ENCODE measurements around the gene MIEF1. TPM values are rescaled to one million over a fixed set of nuclear protein-coding genes. Genes with fewer than 3 reads are reported as not detected.
"Not testable (repeated sequence)": the region's sequence is repeated elsewhere in the genome, so short reads cannot be mapped to it uniquely, and the experiment has no call there.

MIEF1 gene
- total RNA-seq, 1 donor from 2014 or later = 41.9 TPM

DNA sequence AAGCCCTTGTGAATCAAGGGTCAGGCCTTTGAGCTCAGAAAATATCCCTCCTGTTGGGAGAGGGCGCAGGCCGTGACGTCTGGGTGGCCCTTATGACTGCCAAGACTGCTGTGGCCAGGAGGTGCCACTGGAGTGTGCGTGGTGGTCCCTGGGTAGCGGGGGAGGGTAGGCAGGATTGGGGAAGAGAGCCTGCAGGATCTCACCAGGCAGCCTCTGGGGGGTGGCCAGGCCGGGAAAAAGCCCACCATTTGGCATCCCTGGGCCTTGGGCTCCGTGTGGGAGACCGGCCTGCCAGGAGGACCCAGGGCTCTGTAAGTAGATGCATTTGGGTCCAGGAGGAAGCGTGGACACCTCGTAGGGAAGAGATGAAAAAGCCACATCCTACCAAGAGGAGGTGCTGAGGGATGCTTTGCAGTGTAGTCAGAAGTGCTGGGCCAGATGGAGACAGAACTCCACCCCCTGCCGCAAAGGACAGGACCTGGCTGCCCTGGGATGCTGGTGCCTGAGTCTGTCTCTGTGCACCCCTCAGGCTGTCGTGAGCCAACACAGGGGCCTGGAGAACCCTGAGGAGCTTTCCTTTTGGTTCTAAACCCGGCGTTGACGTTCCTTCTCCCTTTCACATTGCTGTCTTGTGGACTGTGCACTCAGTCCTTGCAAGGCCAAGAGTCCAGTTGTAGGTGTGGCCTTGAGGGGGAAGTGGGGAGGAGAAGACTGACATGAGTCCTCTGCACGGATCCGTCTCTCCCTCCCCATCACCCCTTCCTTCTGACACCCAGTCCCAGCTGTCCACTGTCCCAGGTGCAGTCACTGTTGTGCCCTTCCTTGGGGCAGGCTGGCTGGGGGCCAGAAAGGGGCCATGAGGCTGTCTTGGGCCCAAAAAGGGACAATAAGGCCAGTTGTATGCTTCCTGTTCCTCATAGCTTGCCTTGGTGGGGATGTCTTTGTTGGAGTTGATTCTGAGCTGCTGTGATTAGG lies 12.7 kb upstream of the MIEF1 start:
- intact Hi-C loops (cut with micrococcal nuclease) = loop anchor here (1.0 to 2.0 kb wide), 2 partner anchors 43 to 555 kb away; partner anchors contain the start of gene RPS19BP1

DNA sequence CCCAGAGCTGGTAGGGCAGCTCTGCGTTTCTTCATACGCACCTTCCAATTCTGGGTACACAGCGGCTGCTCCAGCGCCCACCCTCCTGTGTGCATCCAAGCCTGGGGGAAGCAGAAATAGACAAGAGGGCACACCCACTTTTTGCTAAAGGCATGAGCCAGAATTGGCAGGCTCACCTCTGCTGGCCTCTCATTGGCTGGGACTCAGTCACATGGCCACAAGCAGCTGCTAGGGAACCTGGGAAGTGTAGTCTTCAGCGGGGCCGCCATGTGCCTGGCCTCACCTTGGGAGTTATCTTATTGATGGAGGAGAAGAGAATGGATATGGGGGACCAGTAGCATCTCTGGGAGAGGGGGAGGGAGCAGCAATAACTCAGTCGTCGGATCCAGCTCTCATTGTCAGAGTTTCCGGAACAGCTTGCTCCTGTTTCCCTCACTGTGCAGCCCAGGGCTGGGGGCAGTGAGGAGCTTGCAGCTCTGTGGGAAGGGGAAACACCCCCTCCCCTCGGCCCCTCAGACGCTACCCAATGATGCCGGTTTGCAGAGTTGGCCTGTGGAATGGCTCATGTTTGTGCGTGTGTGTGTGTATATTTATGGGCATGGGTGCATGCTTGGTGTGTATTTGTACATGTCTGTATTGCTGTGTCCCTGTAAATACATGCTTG lies 11.8 kb upstream of the MIEF1 start:
- intact Hi-C loops (cut with micrococcal nuclease) = loop anchor here (1.0 to 2.0 kb wide), 2 partner anchors 42 to 555 kb away; partner anchors contain the start of gene RPS19BP1

DNA sequence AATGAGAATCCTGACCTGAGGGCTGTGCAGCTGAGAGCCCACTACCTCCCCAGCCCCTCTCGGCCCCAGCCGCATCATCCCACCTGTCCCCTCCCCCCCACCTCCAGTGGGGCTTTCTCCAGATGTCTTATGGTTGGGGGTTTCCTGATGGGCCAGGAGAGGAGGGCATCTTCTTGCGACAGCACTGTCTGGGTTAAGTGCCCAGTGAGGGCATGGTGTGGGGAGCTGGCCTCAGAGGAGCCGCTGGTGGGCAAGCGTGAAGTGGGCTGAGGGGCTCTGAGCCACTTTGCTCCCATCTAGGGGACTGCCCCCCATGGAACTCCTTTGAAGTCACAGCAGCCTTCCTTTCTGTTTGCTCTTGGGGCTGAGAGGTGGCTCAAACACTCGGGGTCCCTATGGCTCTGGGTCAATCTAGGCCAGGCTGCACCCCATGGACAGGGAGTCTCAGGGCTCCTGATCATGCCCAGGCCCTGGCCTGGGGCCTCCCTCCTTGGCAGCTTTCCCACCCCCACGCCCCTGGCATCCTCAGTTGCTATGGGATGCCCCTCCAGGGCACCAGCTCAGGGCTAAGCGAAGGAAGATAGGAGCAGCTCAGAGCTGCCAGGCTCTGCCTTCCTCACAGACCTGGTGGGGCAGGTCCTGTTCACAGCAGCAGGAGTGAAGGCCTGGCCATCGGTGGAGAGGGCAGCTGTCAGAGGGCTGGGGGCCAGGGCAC lies 11.0 kb upstream of the MIEF1 start:
- intact Hi-C loops (cut with micrococcal nuclease) = loop anchor here (1.0 to 2.0 kb wide), 2 partner anchors 41 to 554 kb away; partner anchors contain the start of gene RPS19BP1

DNA sequence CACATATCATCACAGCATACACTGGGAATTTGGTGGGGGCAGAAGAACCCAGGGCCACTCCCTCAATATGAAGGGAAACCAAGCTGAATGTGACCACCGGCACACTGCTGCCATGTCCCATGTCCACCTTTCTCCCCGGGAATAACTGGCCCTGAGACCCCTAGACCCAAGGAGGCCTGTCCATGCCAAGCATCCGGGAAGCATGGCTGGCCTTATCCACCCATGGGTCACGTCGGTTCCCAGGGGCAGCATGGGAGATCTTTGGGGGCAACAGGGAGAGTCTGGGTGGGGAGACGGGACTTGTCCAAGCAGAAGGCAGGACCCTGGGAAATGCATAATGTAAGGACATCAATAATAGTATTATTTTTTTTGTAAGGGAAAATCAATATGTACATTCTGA lies 10.4 kb upstream of the MIEF1 start:
- intact Hi-C loops (cut with micrococcal nuclease) = loop anchor here (2.0 kb wide), 1 partner anchor 553 kb away; no protein-coding TSS in a partner anchor

DNA sequence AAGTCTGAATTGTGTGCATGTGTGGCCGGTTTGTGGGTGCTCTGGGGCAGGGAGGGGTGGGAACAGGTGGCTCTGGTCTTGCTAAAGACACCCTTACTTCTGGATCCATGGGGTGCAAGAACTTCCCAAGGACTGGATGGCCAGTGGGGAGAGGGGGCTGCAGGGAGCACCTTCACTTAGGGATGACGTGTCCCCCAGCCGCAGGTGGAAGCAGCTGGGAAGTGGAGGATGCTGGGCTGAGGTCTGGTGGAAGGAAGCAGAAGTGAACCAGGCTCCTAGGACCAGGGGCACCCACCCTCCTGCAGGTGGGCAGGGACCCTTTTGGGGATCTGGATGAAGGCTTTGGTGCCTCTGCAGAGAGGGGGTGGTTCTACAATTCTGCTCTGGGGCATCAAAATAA lies 9.9 kb upstream of the MIEF1 start:
- intact Hi-C loops (cut with micrococcal nuclease) = no loop called here

DNA sequence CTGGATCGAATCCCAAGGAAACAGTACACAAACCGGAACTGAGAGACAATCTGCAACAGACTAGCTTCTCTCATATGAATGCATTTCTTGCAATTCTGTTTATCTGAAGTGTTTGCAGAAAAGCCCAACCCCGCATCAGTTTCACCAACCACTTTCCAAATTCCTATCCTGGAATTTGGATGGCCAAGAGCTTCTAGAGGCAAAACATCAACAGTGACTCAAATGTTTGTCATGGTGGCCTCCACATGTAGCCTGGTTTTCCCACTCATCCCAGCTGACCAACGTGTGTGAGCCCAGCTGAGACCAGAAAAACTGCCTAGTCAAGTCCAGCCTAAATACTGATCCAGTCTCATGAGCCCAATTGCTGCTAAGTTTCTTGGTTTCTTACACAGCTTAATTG lies 8.3 kb upstream of the MIEF1 start:
- intact Hi-C loops (cut with micrococcal nuclease) = loop anchor here (1.0 kb wide), 3 partner anchors 21 to 531 kb away; no protein-coding TSS in a partner anchor

DNA sequence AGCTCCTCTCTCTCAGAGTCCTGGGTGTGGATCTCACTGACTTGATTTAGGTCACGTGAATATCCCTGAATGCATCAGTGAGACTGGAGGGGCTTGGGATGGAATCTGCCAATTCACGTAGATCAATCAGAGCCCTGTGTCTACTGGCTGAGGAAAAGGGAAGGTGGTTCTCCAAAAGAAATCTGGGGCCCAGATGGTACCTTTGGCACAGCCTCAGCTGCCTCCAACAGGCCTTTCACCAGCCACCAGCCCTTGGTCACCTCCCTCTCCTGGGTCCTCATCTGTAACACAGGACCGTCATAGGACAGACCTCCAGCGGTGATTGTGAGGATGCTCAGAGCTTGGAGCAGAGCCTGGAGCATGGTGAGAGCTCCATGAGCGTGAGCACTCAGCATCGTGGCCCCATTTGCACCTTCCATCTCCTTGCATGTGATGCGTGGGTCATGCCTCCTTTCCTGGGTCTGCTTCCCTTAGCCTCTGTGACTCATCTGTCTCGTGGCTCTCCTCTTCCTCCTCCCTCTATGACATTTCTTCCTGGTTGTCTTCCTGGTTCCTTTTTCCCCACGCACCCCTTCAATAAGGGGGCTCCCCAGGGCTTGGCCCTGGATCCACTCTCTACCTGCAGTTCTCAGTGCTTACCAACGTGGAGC lies 7.5 kb upstream of the MIEF1 start:
- intact Hi-C loops (cut with micrococcal nuclease) = loop anchor here (1.0 kb wide), 1 partner anchor 542 kb away; no protein-coding TSS in a partner anchor

DNA sequence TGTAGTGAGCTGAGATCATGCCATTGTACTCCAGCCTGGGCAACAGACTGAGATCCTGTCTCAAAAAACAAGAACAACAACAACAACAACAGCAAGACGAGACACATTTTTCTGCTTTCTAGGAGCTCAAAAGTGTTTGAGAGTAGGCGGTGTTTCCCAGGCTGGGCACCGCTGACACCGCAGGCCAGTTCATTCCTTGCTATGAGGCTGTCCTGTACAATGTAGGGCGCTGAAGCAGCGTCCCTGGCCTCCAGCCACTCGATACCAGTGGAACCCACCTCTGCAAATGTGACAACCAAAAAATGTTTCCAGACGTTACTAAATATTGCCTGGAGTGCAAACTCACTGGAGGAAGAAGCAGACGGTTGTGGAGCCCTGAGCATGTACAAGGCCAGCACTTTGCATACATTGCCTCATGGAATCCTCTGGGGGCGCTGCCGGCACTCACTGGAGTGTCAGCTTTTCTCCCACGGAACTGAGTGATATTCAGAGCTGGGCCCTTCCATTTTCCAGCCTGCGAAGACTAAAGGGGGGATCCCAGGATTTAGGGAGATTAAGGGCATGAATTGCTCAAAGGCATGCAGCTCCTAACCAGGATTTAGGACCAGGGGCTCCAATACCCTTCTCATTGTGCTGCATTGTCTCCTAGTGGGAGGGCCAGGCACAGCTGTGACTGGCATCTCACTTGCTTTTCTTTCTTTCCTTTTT lies 5.8 kb upstream of the MIEF1 start:
- intact Hi-C loops (cut with micrococcal nuclease) = loop anchor here (1.0 kb wide), 1 partner anchor 24 kb away; the partner anchor contains the start of gene ATF4

DNA sequence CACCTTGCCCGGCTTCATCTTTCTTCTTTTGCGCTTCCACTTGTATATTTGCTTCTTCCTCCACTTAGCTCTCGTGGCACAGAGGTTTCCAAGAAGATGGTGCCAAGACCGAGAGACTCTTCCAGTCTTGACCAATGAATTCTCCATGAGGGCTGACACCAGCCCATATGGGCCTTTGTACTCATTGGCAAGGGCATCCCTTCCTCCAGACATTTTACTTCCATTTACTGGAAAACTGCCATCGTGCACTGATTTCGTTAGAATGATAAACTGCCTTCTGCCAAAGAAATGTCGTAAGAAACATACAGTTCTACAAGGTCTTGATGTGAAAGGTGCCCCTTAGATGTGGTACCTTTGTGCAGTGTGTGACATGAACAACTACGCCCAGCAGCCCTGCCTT lies 4.7 kb upstream of the MIEF1 start:
- intact Hi-C loops (cut with micrococcal nuclease) = no loop called here

DNA sequence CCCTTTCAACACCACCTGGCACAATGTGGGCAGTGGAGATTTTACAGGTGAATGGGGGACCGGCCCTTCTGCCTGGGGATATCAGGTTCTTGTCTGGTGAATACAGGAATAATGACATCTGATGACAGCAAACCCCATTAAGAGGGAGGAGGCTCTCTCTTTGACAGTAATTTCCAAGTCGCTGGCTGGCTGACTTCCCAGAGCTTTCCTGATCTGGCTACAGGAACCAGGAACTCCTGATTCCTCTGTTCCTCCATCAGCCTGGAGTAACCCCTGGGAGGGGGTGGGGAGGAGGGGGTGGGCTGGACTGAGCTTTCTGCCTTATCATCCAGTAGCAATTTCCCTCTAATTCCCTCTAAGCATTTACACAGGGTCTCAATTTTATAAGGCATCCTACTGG lies 3.7 kb upstream of the MIEF1 start:
- intact Hi-C loops (cut with micrococcal nuclease) = no loop called here

DNA sequence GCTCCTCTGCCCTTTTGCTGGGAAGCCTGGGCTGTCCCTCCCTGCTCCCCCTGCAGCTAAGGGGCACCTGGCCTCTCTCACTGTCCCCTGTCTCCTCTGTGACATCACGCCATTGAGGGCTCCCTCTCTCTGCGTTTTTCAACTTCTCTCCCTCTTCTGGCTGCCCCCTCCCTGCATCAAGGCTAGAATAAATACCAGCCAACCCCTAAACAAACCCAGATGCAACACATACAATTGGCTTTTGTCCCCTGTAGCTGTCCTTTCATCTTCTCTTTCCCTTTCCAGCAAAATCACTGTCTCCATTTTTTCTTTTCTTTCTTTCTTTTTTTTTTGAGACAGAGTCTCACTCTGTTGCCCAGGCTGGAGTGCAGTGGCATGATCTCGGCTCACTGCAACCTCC lies 3.3 kb upstream of the MIEF1 start:
- intact Hi-C loops (cut with micrococcal nuclease) = no loop called here

DNA sequence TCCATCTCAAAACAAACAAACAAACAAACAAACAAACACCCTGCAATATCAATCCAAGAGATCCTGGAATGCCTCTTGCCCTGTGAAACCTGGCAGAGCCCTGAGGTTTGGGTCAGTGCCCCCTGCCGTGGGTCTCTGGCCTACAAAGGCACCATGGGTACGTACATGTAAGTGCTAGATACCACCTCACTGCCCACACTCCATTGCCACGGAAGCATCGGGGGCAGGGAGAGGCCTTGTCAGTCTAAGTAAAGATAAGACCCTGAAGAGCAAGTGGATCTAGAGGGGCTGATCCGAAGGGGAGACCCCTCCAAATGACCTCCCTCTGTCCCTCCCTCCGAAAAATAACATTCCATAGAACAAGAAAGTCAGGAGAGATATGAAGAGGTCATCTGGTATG lies 2.0 kb upstream of the MIEF1 start:
- intact Hi-C loops (cut with micrococcal nuclease) = loop anchor here (5.0 kb wide), 1 partner anchor 103 kb away; the partner anchor contains the start of gene TAB1

DNA sequence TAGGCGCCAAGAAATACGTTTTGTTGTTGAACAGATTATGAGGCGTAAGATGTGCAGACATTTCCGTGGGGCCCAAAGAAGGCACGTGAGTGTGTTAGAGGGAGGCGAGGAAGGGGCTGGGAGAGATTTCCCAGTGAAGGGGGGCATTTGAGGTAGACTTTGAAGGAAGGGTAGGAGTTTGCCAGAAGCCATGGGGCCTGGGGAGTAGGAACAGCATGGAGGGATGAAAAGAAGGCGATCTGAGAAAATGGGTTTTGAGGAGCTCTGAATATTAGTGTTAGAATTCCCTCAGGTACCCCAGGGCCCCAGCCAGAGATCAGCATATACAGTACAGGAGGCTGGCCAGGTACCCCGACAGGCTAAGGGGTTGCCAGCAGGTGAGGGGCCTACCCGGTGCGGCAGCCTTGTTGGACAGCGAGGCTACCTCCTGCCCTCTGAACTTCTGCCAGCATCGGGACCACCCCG lies 414 bp upstream of the MIEF1 start:
- intact Hi-C loops (cut with micrococcal nuclease) = loop anchor here (1.0 to 5.0 kb wide), 4 partner anchors 19 to 181 kb away; partner anchors contain the start of genes ATF4, RPS19BP1 and TAB1

DNA sequence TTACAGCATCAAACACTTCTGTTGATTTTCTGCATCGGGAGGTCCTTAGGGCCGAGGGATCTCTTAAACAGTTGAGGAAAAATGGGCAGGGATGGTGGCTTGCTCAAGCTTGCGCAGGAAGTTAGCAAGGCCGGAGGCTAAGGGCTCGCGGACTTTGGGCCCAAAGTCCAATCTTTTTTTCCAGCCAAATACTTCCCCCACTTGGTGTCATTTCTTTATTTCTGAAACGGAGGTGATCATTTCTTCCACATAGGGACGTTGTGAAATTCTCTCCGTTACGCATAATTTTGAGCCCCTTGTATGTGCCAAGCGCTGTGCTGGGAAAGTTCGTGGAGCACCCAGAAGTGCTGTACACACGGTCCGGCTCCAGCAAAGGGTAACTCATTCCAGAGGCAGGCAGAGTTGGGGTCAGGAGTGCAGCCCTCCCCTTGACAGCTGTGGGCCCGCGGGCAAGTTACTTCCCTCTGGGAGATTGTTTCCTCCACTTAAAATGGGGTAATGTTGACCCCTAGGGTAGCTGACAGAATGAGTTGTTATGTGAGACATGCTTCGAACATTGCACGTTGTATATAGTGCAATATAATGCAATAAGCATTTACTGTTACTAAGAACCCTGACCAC lies 809 bp downstream of the MIEF1 start:
- intact Hi-C loops (cut with micrococcal nuclease) = loop anchor here (1.0 to 5.0 kb wide), 4 partner anchors 17 to 183 kb away; partner anchors contain the start of genes ATF4, RPS19BP1 and TAB1

DNA sequence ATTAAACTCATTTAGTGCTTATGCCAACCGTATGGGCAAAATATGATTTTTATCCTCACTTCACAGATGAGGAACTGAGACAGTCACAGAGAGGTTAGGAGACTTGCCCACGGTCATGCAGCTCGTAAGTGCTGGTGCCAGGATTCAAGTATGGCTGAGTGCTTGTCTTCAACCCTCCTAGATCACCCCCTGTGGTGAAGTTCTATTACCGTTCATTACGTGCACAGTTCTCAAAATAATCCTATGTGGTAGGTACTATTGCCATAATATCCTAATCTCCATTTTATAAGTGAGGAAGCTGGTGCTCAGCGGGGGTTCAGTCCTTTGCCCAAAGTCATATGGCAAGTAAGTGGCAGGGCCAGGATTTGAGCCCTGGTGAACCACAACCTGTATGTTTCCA lies 1.5 kb downstream of the MIEF1 start:
- intact Hi-C loops (cut with micrococcal nuclease) = loop anchor here (5.0 kb wide), 1 partner anchor 106 kb away; the partner anchor contains the start of gene TAB1

DNA sequence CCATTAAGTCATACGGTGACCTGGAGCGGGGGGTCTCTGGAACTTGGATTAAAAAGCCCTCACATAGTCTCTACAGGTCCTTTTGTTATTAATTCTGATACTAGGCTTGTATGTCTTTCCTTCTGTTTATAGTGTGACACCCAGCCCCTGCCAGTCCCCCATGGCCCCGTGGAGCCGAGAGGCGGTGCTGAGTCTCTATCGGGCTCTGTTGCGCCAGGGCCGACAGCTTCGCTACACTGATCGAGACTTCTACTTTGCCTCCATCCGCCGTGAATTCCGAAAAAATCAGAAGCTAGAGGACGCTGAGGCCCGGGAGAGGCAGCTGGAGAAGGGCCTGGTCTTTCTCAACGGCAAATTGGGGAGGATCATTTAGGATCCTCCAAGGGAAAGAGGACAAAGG lies 2.0 kb downstream of the MIEF1 start:
- intact Hi-C loops (cut with micrococcal nuclease) = loop anchor here (5.0 kb wide), 1 partner anchor 107 kb away; the partner anchor contains the start of gene TAB1

DNA sequence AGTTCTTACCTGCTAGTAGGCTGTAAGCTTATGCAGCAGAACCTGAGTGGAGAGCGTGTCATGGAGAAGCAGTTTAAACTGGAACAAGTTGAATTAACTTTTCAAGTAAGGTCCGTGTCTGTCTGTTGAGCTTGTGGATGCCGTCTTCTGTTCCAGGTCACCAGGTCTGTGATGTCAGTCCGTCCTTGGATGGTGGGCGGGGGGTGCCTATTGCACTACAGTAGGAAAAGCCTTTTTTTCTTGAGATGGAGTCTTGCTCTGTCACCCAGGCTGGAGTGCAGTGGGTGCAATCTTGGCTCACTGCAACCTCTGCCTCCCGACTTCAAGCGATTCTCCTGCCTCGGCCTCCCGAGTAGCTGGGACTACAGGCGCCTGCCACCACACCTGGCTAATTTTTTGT lies 4.9 kb downstream of the MIEF1 start:
- intact Hi-C loops (cut with micrococcal nuclease) = not testable (repeated sequence)

DNA sequence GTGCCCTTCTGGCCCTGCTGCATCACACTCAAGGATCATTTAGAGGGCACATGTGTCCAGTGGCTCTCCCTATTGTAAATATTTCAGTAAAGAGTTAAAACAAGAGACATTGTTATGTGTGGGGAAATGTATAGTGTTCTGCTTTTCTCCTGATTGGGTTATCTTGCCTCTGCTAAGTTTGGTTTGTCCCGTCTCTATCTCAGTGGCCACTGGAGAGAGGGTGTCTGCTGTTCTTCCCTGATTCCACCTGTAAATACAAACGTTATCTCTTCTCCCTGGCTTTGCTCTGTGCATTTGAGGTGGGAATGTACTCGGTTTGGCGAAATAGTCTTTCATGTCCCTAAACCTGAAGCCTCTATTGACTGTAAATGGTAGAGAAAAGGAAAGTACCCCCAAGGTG lies 6.3 kb downstream of the MIEF1 start:
- intact Hi-C loops (cut with micrococcal nuclease) = no loop called here

DNA sequence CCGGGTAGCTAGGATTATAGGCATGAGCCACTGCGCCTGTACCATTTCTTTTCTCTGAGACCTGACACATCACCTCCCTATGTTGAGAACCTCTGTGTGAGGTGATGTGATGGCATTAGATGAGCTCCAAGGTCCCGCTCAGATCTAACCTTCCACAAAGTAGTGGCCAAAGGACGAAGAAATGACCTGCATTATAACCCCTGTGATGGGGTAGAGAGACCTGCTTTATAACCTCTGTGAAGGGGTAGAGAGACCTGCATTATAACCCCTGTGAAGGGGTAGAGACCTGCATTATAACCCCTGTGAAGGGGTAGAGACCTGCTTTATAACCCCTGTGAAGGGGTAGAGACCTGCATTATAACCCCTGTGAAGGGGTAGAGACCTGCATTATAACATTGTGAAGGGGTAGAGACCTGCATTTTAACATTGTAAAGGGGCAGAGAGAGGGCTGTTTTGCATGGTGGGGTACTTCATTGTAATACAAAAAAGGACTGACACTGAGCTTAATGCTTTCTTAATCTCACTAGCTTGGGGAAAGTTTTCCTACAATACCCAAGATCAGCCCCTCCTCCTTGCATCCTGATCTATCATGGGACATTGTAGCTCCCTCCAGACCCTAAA lies 8.5 kb downstream of the MIEF1 start:
- intact Hi-C loops (cut with micrococcal nuclease) = no loop called here
